ENCODE measurements around the gene PURA. TPM values are rescaled to one million over a fixed set of nuclear protein-coding genes. Genes with fewer than 3 reads are reported as not detected.

The PURA gene
- polyA plus RNA-seq, 2 of the 4 experiments (the other 2 are of a cell fraction), result 4.5 to 12.7 TPM

GRCh38 chr5:140162781-140163180, 48.9 kb downstream of the PURA start:
- Histone ChIP-seq H3K9me3 (no peaks in the 10 kb centered on the region), H3K4me2 (no peak overlapping the region), H3K27ac (no peak overlapping the region), H3K4me3 (no peak overlapping the region), H3K4me1 (peaks cover 8% of the 10 kb centered on the region)
- TF ChIP-seq JUNB (IDR thresholded peaks at IDR 0.05) (no peak), USF2 (IDR thresholded peaks at IDR 0.05) (no peak), RCOR1 (IDR thresholded peaks at IDR 0.05; ENCODE audit: low read depth, low read length) (no peak), EP300 (IDR thresholded peaks at IDR 0.05) (no peak), ZSCAN20 (CRISPR knock-in tag; IDR thresholded peaks at IDR 0.05) (no peak), POLR2A (IDR thresholded peaks at IDR 0.05; ENCODE audit: low read length) (no peak), REST (IDR thresholded peaks at IDR 0.05) (no peak)
- ChIA-PET CTCF (interaction anchor here (1.3 to 12.9 kb wide), 2 partner anchors 19 to 189 kb away, joined by 3 to 143 read pairs; no protein-coding TSS in a partner anchor), POLR2A (no interaction called here)
- WGBS (ENCODE audit: missing lambda C conversion rate), result 64% methylated on average over 5 of the region's 5 CpGs
- FAIRE-seq (no peak), DNase-seq (ENCODE audit: low read depth in 1 of 2, low spot score in 1 of 2) (no peak), ATAC-seq (no peak; a peak in 1 of 6 replicates)

GRCh38 chr5:140165101-140165922, 51.4 kb downstream of the PURA start:
- 44% methylated on average over 4 of the region's 5 CpGs for WGBS (ENCODE audit: missing lambda C conversion rate)
- DNase-seq (ENCODE audit: low read depth in 1 of 2, low spot score in 1 of 2) (peak in 1 of 2 experiments; percentile 15), FAIRE-seq (no peak), ATAC-seq (no peak; a peak in 1 of 6 replicates)
- CTCF ChIA-PET, result interaction anchor here (1.1 to 2.5 kb wide), 3 partner anchors 9 to 93 kb away, joined by 3 to 6 read pairs (median 5); partner anchors contain the start of gene CYSTM1
- no peak overlapping the region for H3K27ac ChIP-seq
- H3K4me2 ChIP-seq, result 0 out of 3 replicates have a peak overlapping the region, but pooled peaks have one; percentile 38
- no peak overlapping the region for H3K4me3 ChIP-seq
- POLR2A ChIA-PET, result interaction anchor here (0.6 kb wide), 2 partner anchors 9 to 598 kb away, joined by 3 to 5 read pairs; no protein-coding TSS in a partner anchor
- H3K9me3 ChIP-seq, result no peaks in the 10 kb centered on the region
- H3K4me1 ChIP-seq, result peaks cover 8% of the 10 kb centered on the region
- TF ChIP-seq ZFP36 (IDR thresholded peaks at IDR 0.05; ENCODE audit: borderline replicate concordance, partially characterized antibody), result peak; percentile 47
- no peak for TF ChIP-seq FOXS1 (CRISPR knock-in tag; IDR thresholded peaks at IDR 0.05)

GRCh38 chr5:140165923-140166270, 52.0 kb downstream of the PURA start:
- ChIA-PET CTCF (interaction anchor here (1.1 to 2.5 kb wide), 3 partner anchors 9 to 93 kb away, joined by 3 to 6 read pairs (median 5); partner anchors contain the start of gene CYSTM1), POLR2A (interaction anchor here (0.6 kb wide), 1 partner anchor 598 kb away, joined by 5 read pairs; no protein-coding TSS in a partner anchor)
- FAIRE-seq, result no peak
- 61% methylated on average over 3 of the region's 4 CpGs for WGBS (ENCODE audit: missing lambda C conversion rate)
- TF ChIP-seq POLR2AphosphoS2 (conservative IDR thresholded peaks at IDR 0.05; ENCODE audit: low read length) (no peak), RNF2 (IDR thresholded peaks at IDR 0.05; ENCODE audit: borderline replicate concordance, low read depth) (no peak), HOXA7 (CRISPR knock-in tag; IDR thresholded peaks at IDR 0.05) (no peak), USF2 (IDR thresholded peaks at IDR 0.05) (no peak), EHMT2 (IDR thresholded peaks at IDR 0.05; ENCODE audit: low read depth) (no peak), CBX8 (IDR thresholded peaks at IDR 0.05) (no peak), MAZ (IDR thresholded peaks at IDR 0.05; ENCODE audit: borderline replicate concordance, low read depth, low read length) (no peak), TFCP2L1 (CRISPR knock-in tag; IDR thresholded peaks at IDR 0.05) (no peak), EP300 (IDR thresholded peaks at IDR 0.05) (no peak), NR3C1 (IDR thresholded peaks at IDR 0.05) (no peak), ZNF302 (CRISPR knock-in tag; IDR thresholded peaks at IDR 0.05) (no peak), JUNB (IDR thresholded peaks at IDR 0.05) (no peak), JUN (IDR thresholded peaks at IDR 0.05) (no peak)
- no peak overlapping the region for H3K4me3 ChIP-seq
- H3K4me2 ChIP-seq, result no peak overlapping the region
- H3K4me1 ChIP-seq, result peaks cover 8% of the 10 kb centered on the region
- no peaks in the 10 kb centered on the region for H3K9me3 ChIP-seq
- no peak overlapping the region for H3K27ac ChIP-seq
- no peak for ATAC-seq
- no peak for DNase-seq (ENCODE audit: low read depth in 1 of 2, low spot score in 1 of 2)
